K562 (cell line): Measurements from ENCODE around the gene FAM83F. TPM values are rescaled to one million over a fixed set of nuclear protein-coding genes. Genes with fewer than 3 reads are reported as not detected.

ENCODE experiments used
- ATAC-seq: fragments of 200-7000 bp; cut with Tn5 transposase; 3 replicates; pipeline ENCODE4 v1.9.1; 2020; ENCODE audit warnings: moderate library complexity
- BruUV-seq: library from RNA; stranded (reverse); fragments of 400-500 nt; replicated peaks from 2 replicates; lab custom pipeline; 2021; lab: Mats Ljungman, UMichigan
- CTCF ChIA-PET: fragments of 300-600 bp; formaldehyde crosslinking; extraction: SDS; loops from one replicate; lab custom pipeline; 2021; ENCODE audit warnings: low intra/inter-chr PET ratio; lab: Yijun Ruan, JAX
- POLR2A ChIA-PET: fragments of 300-600, 350-650 bp; sonication (Branson Sonifier 250); formaldehyde crosslinking; extraction: SDS; loops from one replicate; lab custom pipeline; 2021; ENCODE audit warnings: antibody characterized with exemption, inconsistent platforms; lab: Yijun Ruan, JAX
- DNase-seq, 4 experiments: peaks; one replicate each; pipeline versions ENCODE4 v3.0.0 to v3.0.0-alpha.2; 2011 to 2018; ENCODE audit warnings: low spot score in 3 of 4, mixed read lengths in 3 of 4; ENCODE audit errors: extremely low read depth in 1 of 4
- FAIRE-seq: peaks from 2 replicates; lab custom pipeline; 2011; peaks lifted over from hg19 to GRCh38; lab: Jason Lieb, UNC
- H2AFZ ChIP-seq: 2 replicates; pipeline ENCODE4 v1.6.0; 2011; ENCODE audit warnings: low read depth, low read length, control low read depth, inconsistent platforms
- H3K27ac ChIP-seq: fragments of 200-600 bp; 3 replicates; pipeline ENCODE4 v1.8.0; 2011; ENCODE audit warnings: low read depth, mild to moderate bottlenecking, control low read depth, inconsistent platforms, low read length, moderate library complexity, mixed read lengths; ENCODE audit errors: extremely low read depth
- H3K27me3 ChIP-seq, 2 experiments: fragments of 300-600 bp in 1 of 2; 2 replicates in 1 of 2; 3 replicates in 1 of 2; pipeline versions ENCODE4 v1.6.0 to v1.8.0; 2011; ENCODE audit warnings: inconsistent platforms in 2 of 2, low read length in 2 of 2, mild to moderate bottlenecking in 1 of 2, mixed read lengths in 1 of 2, moderate library complexity in 1 of 2; ENCODE audit not compliant: control insufficient read depth in 2 of 2, insufficient read depth in 2 of 2
- H3K36me3 ChIP-seq: fragments of 300-600 bp; 3 replicates; pipeline ENCODE4 v1.8.0; 2011; ENCODE audit warnings: mild to moderate bottlenecking, low read length, inconsistent platforms; ENCODE audit not compliant: control insufficient read depth, insufficient read depth
- H3K4me1 ChIP-seq, 2 experiments: fragments of 200-600 bp in 1 of 2; replicated peaks in 1 of 2; 2 replicates in 1 of 2; 3 replicates in 1 of 2; pipeline versions ENCODE4 v1.5.1 to v1.8.0; 2011; ENCODE audit warnings: inconsistent platforms in 2 of 2, low read length in 2 of 2, mild to moderate bottlenecking in 1 of 2, mixed read lengths in 1 of 2, moderate library complexity in 1 of 2; ENCODE audit not compliant: control insufficient read depth in 2 of 2, insufficient read depth in 2 of 2
- H3K4me2 ChIP-seq: 2 replicates; pipeline ENCODE4 v1.6.1; 2011; ENCODE audit warnings: low read length, control low read depth, inconsistent platforms, mixed read lengths; ENCODE audit not compliant: insufficient read depth
- H3K4me3 ChIP-seq: fragments of 200-600 bp; sonication (generic), shearing (Covaris generic); 2 replicates; pipeline ENCODE4 v1.5.1; 2016; ENCODE audit warnings: control low read depth, inconsistent platforms
- H3K79me2 ChIP-seq: fragments of 200-600 bp; 3 replicates; pipeline ENCODE4 v1.8.0; 2011; ENCODE audit warnings: low read length, inconsistent platforms; ENCODE audit not compliant: control insufficient read depth, insufficient read depth
- H3K9ac ChIP-seq, 2 experiments: 2 replicates each; pipeline versions ENCODE4 v1.6.0 to v1.6.1; 2011; ENCODE audit warnings: low read depth in 2 of 2, low read length in 2 of 2, control low read depth in 1 of 2, inconsistent platforms in 1 of 2, mild to moderate bottlenecking in 1 of 2, mixed read lengths in 1 of 2; ENCODE audit not compliant: insufficient read depth in 1 of 2
- H3K9me1 ChIP-seq: one replicate; pipeline ENCODE4 v1.6.0; 2011; ENCODE audit warnings: inconsistent platforms, mild to moderate bottlenecking, low read length, moderate library complexity; ENCODE audit not compliant: control insufficient read depth, insufficient read depth
- H3K9me3 ChIP-seq: replicated peaks from 2 replicates; pipeline ENCODE4 v1.5.1; 2011; ENCODE audit warnings: low read depth, low read length, inconsistent platforms; ENCODE audit not compliant: control insufficient read depth, insufficient read depth
- H4K20me1 ChIP-seq: replicated peaks from 2 replicates; pipeline ENCODE4 v1.6.1; 2011; ENCODE audit warnings: low read length, inconsistent platforms, mixed read lengths; ENCODE audit not compliant: control insufficient read depth, insufficient read depth
- CXXC5 ChIP-seq: fragments of 250-450 bp; sonication (Bioruptor Pico); IDR thresholded peaks from 2 replicates; pipeline ENCODE4 v1.8.0; 2022; ENCODE audit warnings: inconsistent platforms, mild to moderate bottlenecking, moderate library complexity
- ETS2 ChIP-seq: IDR thresholded peaks from 2 replicates; pipeline ENCODE4 v1.6.1; 2016; ENCODE audit warnings: borderline replicate concordance, missing genetic modification characterization, mild to moderate bottlenecking, moderate library complexity, missing compliant biosample characterization; ENCODE audit not compliant: poor library complexity, severe bottlenecking
- GATAD2A ChIP-seq: fragments of 450-650 bp; IDR thresholded peaks from 2 replicates; pipeline ENCODE4 v1.6.1; 2017
- IFI16 ChIP-seq: fragments of 250-450 bp; sonication (Bioruptor Pico); IDR thresholded peaks from 2 replicates; pipeline ENCODE4 v2.1.2; 2022; ENCODE audit warnings: mild to moderate bottlenecking, inconsistent platforms
- JUND ChIP-seq, 2 experiments: IDR thresholded peaks; 2 replicates in 1 of 2; 3 replicates in 1 of 2; pipeline ENCODE4 v1.6.1; 2011; ENCODE audit warnings: borderline replicate concordance in 2 of 2, low read depth in 2 of 2, low read length in 2 of 2, improper control_type of control experiment in 1 of 2, missing biosample characterization in 1 of 2, missing genetic modification characterization in 1 of 2, missing genetic modification reagents in 1 of 2
- KAT8 ChIP-seq: fragments of 450-650 bp; IDR thresholded peaks from 2 replicates; pipeline ENCODE4 v1.6.1; 2016; ENCODE audit warnings: low read depth, mild to moderate bottlenecking
- KDM2B ChIP-seq: fragments of 250-450 bp; sonication (Bioruptor Pico); IDR thresholded peaks from 2 replicates; pipeline ENCODE4 v1.8.0; 2021; ENCODE audit warnings: mild to moderate bottlenecking, moderate library complexity
- MYNN ChIP-seq, 2 experiments: sonication (generic); formaldehyde crosslinking in 1 of 2; IDR thresholded peaks; 2 replicates each; pipeline versions ENCODE4 v1.5.0 to v1.6.1; 2016 to 2020; ENCODE audit warnings: antibody characterized with exemption in 1 of 2, missing genetic modification reagents in 1 of 2
- NFATC3 ChIP-seq: fragments of 450-650 bp; IDR thresholded peaks from 2 replicates; pipeline ENCODE4 v1.6.1; 2017; ENCODE audit warnings: mild to moderate bottlenecking
- SMC3 ChIP-seq: conservative IDR thresholded peaks from 2 replicates; pipeline ENCODE4 v1.6.1; 2011; ENCODE audit warnings: low read depth, low read length, improper control_type of control experiment; ENCODE audit not compliant: insufficient read depth
- TEAD1 ChIP-seq, 2 experiments: fragments of 450-650 bp in 1 of 2; sonication (generic) in 1 of 2; formaldehyde crosslinking; IDR thresholded peaks; 2 replicates each; pipeline versions ENCODE4 v1.4.0 to v1.8.0; 2020 to 2022; ENCODE audit warnings: mild to moderate bottlenecking in 2 of 2, missing genetic modification reagents in 1 of 2
- TOE1 ChIP-seq, 2 experiments: fragments of 450-650 bp in 1 of 2; sonication (generic) in 1 of 2; formaldehyde crosslinking in 1 of 2; IDR thresholded peaks; 2 replicates each; pipeline versions ENCODE4 v1.7.1 to v1.8.0; 2016 to 2022; ENCODE audit warnings: borderline replicate concordance in 2 of 2, mild to moderate bottlenecking in 2 of 2, antibody characterized with exemption in 1 of 2, inconsistent platforms in 1 of 2, low read depth in 1 of 2, missing genetic modification reagents in 1 of 2, moderate library complexity in 1 of 2
- XRCC3 ChIP-seq: fragments of 450-650 bp; IDR thresholded peaks from 2 replicates; pipeline ENCODE4 v1.6.1; 2017; ENCODE audit warnings: mild to moderate bottlenecking, moderate library complexity
- ZNF24 ChIP-seq: fragments of 450-650 bp; IDR thresholded peaks from 2 replicates; pipeline ENCODE4 v1.6.1; 2016
- ZNF586 ChIP-seq: fragments of 450-650 bp; formaldehyde crosslinking; conservative IDR thresholded peaks from 2 replicates; pipeline ENCODE4 v1.4.0; 2020; ENCODE audit warnings: mild to moderate bottlenecking, moderate library complexity
- ZNF639 ChIP-seq, 2 experiments: fragments of 200-800 bp in 1 of 2; sonication (Bioruptor generic) in 1 of 2; sonication (generic) in 1 of 2; formaldehyde crosslinking in 1 of 2; IDR thresholded peaks in 1 of 2; conservative IDR thresholded peaks in 1 of 2; 2 replicates each; pipeline versions ENCODE4 v1.5.0 to v1.6.1; 2016 to 2020; ENCODE audit warnings: missing compliant biosample characterization in 1 of 2, missing genetic modification characterization in 1 of 2, missing genetic modification reagents in 1 of 2
- ZNF77 ChIP-seq: fragments of 250-450 bp; sonication (Bioruptor Pico); IDR thresholded peaks from 2 replicates; pipeline ENCODE4 v1.5.0; 2020
- ZNF780A ChIP-seq: fragments of 250-450 bp; sonication (Bioruptor Pico); IDR thresholded peaks from 2 replicates; pipeline ENCODE4 v1.5.0; 2021; ENCODE audit warnings: mild to moderate bottlenecking
- WGBS: fragments of 100-300 bp; shearing (Covaris generic); methylation state at CpG from one replicate; pipeline ENCODE4 v1.1.6; 2016; ENCODE audit warnings: low coverage, mixed read lengths; ENCODE audit not compliant: insufficient coverage; ENCODE audit errors: missing lambda C conversion rate; 5-methylcytosine and 5-hydroxymethylcytosine counted together
- in situ Hi-C: fragments of 300-500 bp; cut with MboI; formaldehyde crosslinking; loops from 4 replicates; pipeline ENCODE4 v1.15.0; 2018; ENCODE audit warnings: inconsistent platforms, mixed read lengths
- intact Hi-C: fragments of 100-400 bp; cut with micrococcal nuclease; formaldehyde crosslinking; loops from 2 replicates; pipeline ENCODE4 v1.14.2; 2022
- polyA plus RNA-seq, 8 experiments: library from polyadenylated mRNA; depleted of rRNA in 4 of 8; stranded (reverse) in 5 of 8; unstranded in 3 of 8; fragments of >200 nt; fragmentation: Nextera tagmentation in 2 of 8; fragmentation: Illumina TruSeq in 1 of 8; extraction: Ambion mirVana in 2 of 8; extraction: Trizol in 1 of 8; gene quantifications; 2 replicates each; pipeline versions ENCODE4 v1.2.1 to v1.2.3, GENCODE V29; 2011 to 2014; ENCODE audit warnings: inconsistent platforms in 1 of 8, missing spikeins in 1 of 8
- total RNA-seq, 7 experiments: library from RNA; depleted of rRNA in 6 of 7; stranded (reverse); fragments of >200 nt in 6 of 7; fragmentation: Illumina TruSeq in 2 of 7; extraction: Trizol in 2 of 7; gene quantifications; 2 replicates each; pipeline versions ENCODE4 v1.2.1 to v1.2.3, GENCODE V29; 2011 to 2021; ENCODE audit warnings: low replicate concordance in 1 of 7
- TF ChIP-seq, protein P1 (sequence below): sonication (generic); formaldehyde crosslinking; IDR thresholded peaks from 2 replicates; pipeline ENCODE4 v1.8.0; 2022; ENCODE audit warnings: missing genetic modification reagents, mild to moderate bottlenecking, borderline replicate concordance

FAM83F gene
- total and polyA plus RNA-seq, 9 of the 15 experiments (the other 6 are each of a cell fraction or from before 2014, with no cell fraction given), result under 0.01 to 0.13 (median 0.04) TPM; not detected in 1

DNA sequence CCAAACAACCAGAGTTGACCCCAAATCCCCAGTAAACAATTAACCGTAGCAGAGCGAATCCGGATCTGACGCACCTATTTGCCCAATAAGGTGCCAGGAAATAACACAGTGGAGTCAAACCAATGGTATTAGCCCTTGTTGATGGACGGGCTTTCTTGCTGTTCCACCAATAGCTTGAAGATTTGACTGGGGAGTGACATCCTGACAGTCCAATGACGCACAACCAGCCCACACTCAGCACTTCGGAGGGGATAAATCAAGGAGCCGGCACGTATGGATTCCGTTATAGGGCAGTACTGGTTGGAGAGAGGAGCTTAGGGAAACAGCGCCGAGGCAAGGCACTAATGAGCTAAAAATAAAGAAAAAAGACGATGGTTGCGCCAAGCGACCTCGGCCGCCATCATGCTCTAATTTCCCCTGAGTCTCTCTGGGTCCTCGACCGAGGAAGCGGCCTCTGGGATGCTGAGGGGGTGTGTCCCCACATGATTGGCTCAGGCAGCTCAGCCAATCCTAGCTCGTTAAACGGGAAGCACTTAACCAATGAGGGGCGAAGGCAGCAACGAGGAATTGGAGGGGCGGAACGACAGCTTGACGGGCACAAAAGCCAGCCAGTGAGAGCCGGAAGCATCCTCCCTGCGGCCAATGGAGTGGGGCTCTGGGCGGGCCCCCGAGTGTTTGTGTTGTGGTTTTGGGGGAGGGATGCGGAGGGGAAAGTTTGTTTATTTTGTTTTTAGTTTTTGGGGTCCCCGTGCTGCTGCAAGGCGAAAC is 49.5 kb downstream of the FAM83F start:
- H3K36me3 ChIP-seq, result no peaks in the 10 kb centered on the region
- H3K4me2 ChIP-seq, result peak overlapping the region; percentile 86
- H3K27me3 ChIP-seq, result no peaks in the 10 kb centered on the region
- peaks cover 6% of the 10 kb centered on the region for H3K9me1 ChIP-seq
- H3K4me1 ChIP-seq, result peaks cover 12 to 46% of the 10 kb centered on the region in 2 experiments
- peak overlapping the region; percentile 94 for H3K27ac ChIP-seq
- peaks cover 16% of the 10 kb centered on the region; the same call in 2 of the 3 replicates for H3K79me2 ChIP-seq
- DNase-seq (peak; percentile 96 to 99 (median 96)), ATAC-seq (peak; percentile 95), FAIRE-seq (peak; percentile 99)
- ChIA-PET CTCF (no interaction called here), POLR2A (interaction anchor here (0.6 to 2.4 kb wide), 28 partner anchors 10 to 1006 kb away, joined by 3 to 25 read pairs (median 3); partner anchors contain the start of genes ADSL, ATF4, RPL3 and RPS19BP1)
- H4K20me1 ChIP-seq, result no peaks in the 10 kb centered on the region
- WGBS, result under 1% methylated on average over 32 of the region's 34 CpGs
- H3K9me3 ChIP-seq, result no peaks in the 10 kb centered on the region
- H3K9ac ChIP-seq, result peak overlapping the region; percentile 81 to 93
- peak overlapping the region; percentile 52 for H3K4me3 ChIP-seq
- peak overlapping the region; percentile 92 for H2AFZ ChIP-seq
- in situ Hi-C loops (loop anchor here (5.0 to 10.0 kb wide), 2 partner anchors 141 to 308 kb away; no protein-coding TSS in a partner anchor), intact Hi-C loops (loop anchor here (5.0 kb wide), 3 partner anchors 133 to 303 kb away; partner anchors contain the start of genes ADSL and TNRC6B)
- BruUV-seq, result no TSS peak
- TF ChIP-seq ETS2 (tag) (no peak), ZNF24 (no peak), ZNF77 (CRISPR knock-in tag) (no peak), NFATC3 (no peak), TEAD1 (CRISPR knock-in tag; IDR thresholded peaks at IDR 0.05) (no peak), IFI16 (CRISPR knock-in tag) (no peak), MYNN (IDR thresholded peaks at IDR 0.05) (no peak), MYNN (CRISPR knock-in tag; IDR thresholded peaks at IDR 0.05) (no peak), GATAD2A (no peak), XRCC3 (no peak), SMC3 (no peak), ZNF586 (CRISPR knock-in tag) (no peak), KDM2B (no peak), ZNF780A (no peak), KAT8 (no peak), ZNF639 (CRISPR knock-in tag; conservative IDR thresholded peaks at IDR 0.05 in 1 of 2, IDR thresholded peaks at IDR 0.05 in 1 of 2) (no peak; a peak in 1 of 4 replicates), TOE1 (IDR thresholded peaks at IDR 0.05; ENCODE audit: borderline replicate concordance) (peak; percentile 57; the same call in 1 of the 2 replicates), TOE1 (CRISPR knock-in tag; IDR thresholded peaks at IDR 0.05; ENCODE audit: borderline replicate concordance, low read depth) (no peak), CXXC5 (CRISPR knock-in tag) (peak; percentile 33), JUND (IDR thresholded peaks at IDR 0.05; ENCODE audit: borderline replicate concordance, low read depth, low read length) (no peak; the same call in 1 of the 2 replicates), JUND (tag; IDR thresholded peaks at IDR 0.05; ENCODE audit: borderline replicate concordance, low read depth, low read length) (no peak)
- TF ChIP-seq, protein P1, sequence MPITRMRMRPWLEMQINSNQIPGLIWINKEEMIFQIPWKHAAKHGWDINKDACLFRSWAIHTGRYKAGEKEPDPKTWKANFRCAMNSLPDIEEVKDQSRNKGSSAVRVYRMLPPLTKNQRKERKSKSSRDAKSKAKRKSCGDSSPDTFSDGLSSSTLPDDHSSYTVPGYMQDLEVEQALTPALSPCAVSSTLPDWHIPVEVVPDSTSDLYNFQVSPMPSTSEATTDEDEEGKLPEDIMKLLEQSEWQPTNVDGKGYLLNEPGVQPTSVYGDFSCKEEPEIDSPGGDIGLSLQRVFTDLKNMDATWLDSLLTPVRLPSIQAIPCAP, result no peak
